Right lobe of liver (tissue), 4 donors: ENCODE data around the gene NIPAL1.

Source experiments
- POLR2A ChIP-seq: fragments of 450-650 bp; IDR thresholded peaks from one replicate; pipeline ENCODE4 v1.6.1; 2017; ENCODE audit warnings: antibody characterized with exemption, mild to moderate bottlenecking
- TF ChIP-seq, protein P1 (sequence below), 4 donors: fragments of 200-600 bp in 3 of 4; fragments of 450-650 bp in 1 of 4; IDR thresholded peaks; one replicate each; pipeline versions ENCODE4 v1.5.1 to v1.8.0; 2016 to 2022; ENCODE audit warnings: antibody characterized with exemption in 4 of 4, mild to moderate bottlenecking in 2 of 4
- donor health status: DM: no; HTN: no; CAD: no.
- donor health status: DM: no; HTN: no; CAD: no.
- donor health status: DM: no; HTN: yes; CAD: no.

DNA sequence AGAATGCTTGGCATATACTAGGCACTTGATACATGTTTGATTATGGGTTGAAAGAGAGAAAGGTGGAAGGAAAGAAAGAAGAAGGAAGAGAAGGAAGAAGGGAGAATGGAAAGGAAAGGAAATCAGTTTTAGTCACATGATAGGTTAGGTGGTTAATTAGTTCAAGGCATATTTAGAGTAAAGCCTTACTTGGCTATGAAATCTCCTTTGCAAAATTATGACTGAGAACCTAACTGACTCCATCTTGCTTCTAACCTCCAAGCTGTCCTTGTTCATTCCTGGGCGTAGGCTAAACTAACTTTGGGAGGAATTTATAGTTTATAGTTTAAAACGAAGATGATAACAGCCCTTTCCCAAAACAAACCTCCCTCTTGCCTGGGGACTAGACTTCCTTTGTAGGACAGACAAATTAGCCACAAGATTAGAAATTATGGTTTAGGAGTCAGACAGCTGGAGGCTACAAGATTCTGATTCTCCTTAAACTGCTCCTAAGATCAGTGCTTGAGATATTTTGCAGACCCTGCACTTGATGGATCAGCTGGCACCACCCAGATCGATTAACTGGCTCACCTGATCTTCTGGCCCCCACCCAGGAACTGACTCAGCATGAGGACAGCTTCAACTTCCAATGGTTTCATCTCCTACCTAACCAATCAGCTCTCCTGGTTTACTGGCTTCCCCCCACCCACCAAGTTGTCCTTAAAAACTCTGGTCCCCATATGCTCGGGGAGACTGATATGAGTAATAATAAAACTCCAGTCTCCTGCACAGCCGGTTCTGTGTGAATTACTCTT, 62.5 kb downstream of the NIPAL1 start:
- TF ChIP-seq POLR2A = no peak
- TF ChIP-seq, protein P1, sequence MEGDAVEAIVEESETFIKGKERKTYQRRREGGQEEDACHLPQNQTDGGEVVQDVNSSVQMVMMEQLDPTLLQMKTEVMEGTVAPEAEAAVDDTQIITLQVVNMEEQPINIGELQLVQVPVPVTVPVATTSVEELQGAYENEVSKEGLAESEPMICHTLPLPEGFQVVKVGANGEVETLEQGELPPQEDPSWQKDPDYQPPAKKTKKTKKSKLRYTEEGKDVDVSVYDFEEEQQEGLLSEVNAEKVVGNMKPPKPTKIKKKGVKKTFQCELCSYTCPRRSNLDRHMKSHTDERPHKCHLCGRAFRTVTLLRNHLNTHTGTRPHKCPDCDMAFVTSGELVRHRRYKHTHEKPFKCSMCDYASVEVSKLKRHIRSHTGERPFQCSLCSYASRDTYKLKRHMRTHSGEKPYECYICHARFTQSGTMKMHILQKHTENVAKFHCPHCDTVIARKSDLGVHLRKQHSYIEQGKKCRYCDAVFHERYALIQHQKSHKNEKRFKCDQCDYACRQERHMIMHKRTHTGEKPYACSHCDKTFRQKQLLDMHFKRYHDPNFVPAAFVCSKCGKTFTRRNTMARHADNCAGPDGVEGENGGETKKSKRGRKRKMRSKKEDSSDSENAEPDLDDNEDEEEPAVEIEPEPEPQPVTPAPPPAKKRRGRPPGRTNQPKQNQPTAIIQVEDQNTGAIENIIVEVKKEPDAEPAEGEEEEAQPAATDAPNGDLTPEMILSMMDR (IDR thresholded peaks at IDR 0.05) = no peak
